Endothelial cell of umbilical vein (primary cell): ENCODE measurements around the gene KCNMB4. TPM values are rescaled to one million over a fixed set of nuclear protein-coding genes. Genes with fewer than 3 reads are reported as not detected.

Experiments
- BruUV-seq: library from RNA; stranded (reverse); fragments of 400-500 nt; replicated peaks from 2 replicates; lab custom pipeline; 2021; lab: Mats Ljungman, UMichigan
- CTCF ChIA-PET: fragments of 300-600, 350-600 bp; sonication (Branson Sonifier 250); formaldehyde crosslinking; loops from one replicate; lab custom pipeline; 2021; ENCODE audit warnings: antibody characterized with exemption, inconsistent platforms; lab: Charles Lee
- POLR2A ChIA-PET: fragments of 300-600, 350-600 bp; sonication (Branson Sonifier 250); formaldehyde crosslinking; loops from one replicate; lab custom pipeline; 2021; ENCODE audit warnings: antibody characterized with exemption, inconsistent platforms; lab: Charles Lee
- DNase-seq: peaks from one replicate; pipeline ENCODE4 v3.0.0-alpha.2; 2011; ENCODE audit warnings: low read depth, low spot score
- FAIRE-seq: peaks from 2 replicates; lab custom pipeline; 2011; peaks lifted over from hg19 to GRCh38; lab: Jason Lieb, UNC
- H2AFZ ChIP-seq: 2 replicates; pipeline ENCODE4 v1.6.0; 2012; ENCODE audit warnings: low read depth, low read length, control low read depth, inconsistent platforms
- H3K27ac ChIP-seq: 2 replicates; pipeline ENCODE4 v1.5.1; 2011; ENCODE audit warnings: low read depth, mild to moderate bottlenecking, control low read depth, low read length, moderate library complexity; ENCODE audit not compliant: insufficient read depth
- H3K27me3 ChIP-seq, 2 experiments: 2 replicates each; pipeline versions ENCODE4 v1.6.0 to v1.6.1; 2011; ENCODE audit warnings: low read length in 2 of 2, mixed read lengths in 1 of 2; ENCODE audit not compliant: control insufficient read depth in 2 of 2, insufficient read depth in 2 of 2
- H3K36me3 ChIP-seq, 2 experiments: 2 replicates in 1 of 2; 3 replicates in 1 of 2; pipeline ENCODE4 v1.5.1; 2011; ENCODE audit warnings: low read length in 2 of 2, mild to moderate bottlenecking in 1 of 2, moderate library complexity in 1 of 2; ENCODE audit not compliant: control insufficient read depth in 2 of 2, insufficient read depth in 2 of 2; ENCODE audit errors: extremely low read depth in 1 of 2
- H3K4me1 ChIP-seq: 3 replicates; pipeline ENCODE4 v1.5.1; 2011; ENCODE audit warnings: mild to moderate bottlenecking, low read length; ENCODE audit not compliant: control insufficient read depth, insufficient read depth; ENCODE audit errors: extremely low read depth
- H3K4me2 ChIP-seq: 2 replicates; pipeline ENCODE4 v1.6.1; 2011; ENCODE audit warnings: low read length, control low read depth, mixed read lengths; ENCODE audit not compliant: insufficient read depth
- H3K4me3 ChIP-seq, 3 experiments: fragments of 200-600 bp in 1 of 3; sonication (generic), shearing (Covaris generic) in 1 of 3; replicated peaks in 1 of 3; 2 replicates each; pipeline ENCODE4 v1.5.1; 2011 to 2016; ENCODE audit warnings: control low read depth in 3 of 3, low read length in 3 of 3, mild to moderate bottlenecking in 2 of 3, inconsistent platforms in 1 of 3, low read depth in 1 of 3, moderate library complexity in 1 of 3; ENCODE audit not compliant: insufficient read depth in 1 of 3
- H3K79me2 ChIP-seq: 2 replicates; pipeline ENCODE4 v1.6.0; 2012; ENCODE audit warnings: low read length, inconsistent platforms; ENCODE audit not compliant: control insufficient read depth, insufficient read depth
- H3K9ac ChIP-seq: replicated peaks from 2 replicates; pipeline ENCODE3; 2011; ENCODE audit warnings: low read length, control low read depth; ENCODE audit not compliant: insufficient read depth; ENCODE audit errors: extremely low read depth
- H3K9me1 ChIP-seq: replicated peaks from 3 replicates; pipeline ENCODE4 v1.6.0; 2011; ENCODE audit warnings: mild to moderate bottlenecking, low read length; ENCODE audit not compliant: control insufficient read depth, insufficient read depth; ENCODE audit errors: extremely low read depth
- H3K9me3 ChIP-seq: replicated peaks from 2 replicates; pipeline ENCODE4 v1.5.1; 2012; ENCODE audit warnings: low read length, inconsistent platforms; ENCODE audit not compliant: control insufficient read depth, insufficient read depth
- H4K20me1 ChIP-seq: replicated peaks from 2 replicates; pipeline ENCODE3; 2011; ENCODE audit warnings: mild to moderate bottlenecking, low read length; ENCODE audit not compliant: control insufficient read depth, insufficient read depth; ENCODE audit errors: extremely low read depth
- GATA2 ChIP-seq: IDR thresholded peaks from 2 replicates; pipeline ENCODE4 v1.7.0; 2011; ENCODE audit warnings: low read depth, mild to moderate bottlenecking, moderate library complexity, mixed read lengths, low read length; ENCODE audit not compliant: insufficient read length, insufficient read depth
- JUN ChIP-seq: IDR thresholded peaks from 2 replicates; pipeline ENCODE4 v1.6.1; 2011; ENCODE audit warnings: borderline replicate concordance, low read depth; ENCODE audit not compliant: insufficient read length, insufficient read depth
- MYC ChIP-seq: IDR thresholded peaks from one replicate; pipeline ENCODE4 v1.6.1; 2011; ENCODE audit warnings: mild to moderate bottlenecking, low read depth, low read length
- POLR2A ChIP-seq: IDR thresholded peaks from 2 replicates; pipeline ENCODE4 v1.6.1; 2012; ENCODE audit warnings: low read depth, mild to moderate bottlenecking, control low read depth, low read length
- POLR2AphosphoS5 ChIP-seq: IDR thresholded peaks from 2 replicates; pipeline ENCODE4 v1.6.1; 2012; ENCODE audit warnings: low read depth, mild to moderate bottlenecking, control low read depth, low read length, moderate library complexity; ENCODE audit not compliant: insufficient read depth
- dilution Hi-C: fragments of 300-500 bp; cut with MboI; formaldehyde crosslinking; loops from one replicate; pipeline ENCODE4 v1.15.0; 2019; ENCODE audit warnings: low sequenced_read_pairs; ENCODE audit not compliant: extremely low pct_ligation_motif_present
- intact Hi-C: fragments of 100-400 bp; cut with micrococcal nuclease; formaldehyde crosslinking; loops from one replicate; pipeline ENCODE4 v1.10.0; 2022
- polyA plus RNA-seq, 4 experiments: library from polyadenylated mRNA; depleted of rRNA in 3 of 4; stranded (reverse) in 3 of 4; unstranded in 1 of 4; fragments of >200 nt; gene quantifications; 2 replicates each; pipeline versions ENCODE4 v1.2.1 to v1.2.3, GENCODE V29; 2011 to 2012; ENCODE audit warnings: missing spikeins in 1 of 4
- total RNA-seq: library from RNA; stranded (reverse); gene quantifications from 2 replicates; pipeline ENCODE4 v1.2.3, GENCODE V29; 2021
- TF ChIP-seq, protein P1 (sequence below): IDR thresholded peaks from 2 replicates; pipeline ENCODE4 v1.6.1; 2011; ENCODE audit not compliant: insufficient read depth, insufficient read length
- TF ChIP-seq, protein P2 (sequence below), 2 donors: IDR thresholded peaks; 1 replicate in 1 of 2; 2 replicates in 1 of 2; pipeline ENCODE4 v1.5.1; 2011; ENCODE audit warnings: low read length in 2 of 2, mild to moderate bottlenecking in 2 of 2, moderate library complexity in 2 of 2, control low read depth in 1 of 2, inconsistent platforms in 1 of 2, low read depth in 1 of 2; ENCODE audit not compliant: insufficient read depth in 1 of 2; ENCODE audit errors: extremely low read depth in 1 of 2

The KCNMB4 gene
- total and polyA plus RNA-seq, 2 donors (not counting 3 experiments of a cell fraction or from before 2014, with no cell fraction given): 0.97 to 2.0 TPM

- H2AFZ ChIP-seq: no peak overlapping the region
- H3K79me2 ChIP-seq: no peaks in the 10 kb centered on the region
- ChIA-PET POLR2A (no interaction called here), CTCF (no interaction called here)
- H3K4me1 ChIP-seq: no peaks in the 10 kb centered on the region
- DNase-seq: no peak
- FAIRE-seq: no peak
- H3K4me3 ChIP-seq: no peak overlapping the region
- dilution Hi-C loops (no loop called here), intact Hi-C loops (no loop called here)
- BruUV-seq: no TSS peak
- TF ChIP-seq POLR2A: no peak
- no peak for TF ChIP-seq GATA2
- TF ChIP-seq, protein P1, sequence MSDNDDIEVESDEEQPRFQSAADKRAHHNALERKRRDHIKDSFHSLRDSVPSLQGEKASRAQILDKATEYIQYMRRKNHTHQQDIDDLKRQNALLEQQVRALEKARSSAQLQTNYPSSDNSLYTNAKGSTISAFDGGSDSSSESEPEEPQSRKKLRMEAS: no peak
- TF ChIP-seq JUN: no peak
- no peak for TF ChIP-seq POLR2AphosphoS5
- TF ChIP-seq, protein P2, sequence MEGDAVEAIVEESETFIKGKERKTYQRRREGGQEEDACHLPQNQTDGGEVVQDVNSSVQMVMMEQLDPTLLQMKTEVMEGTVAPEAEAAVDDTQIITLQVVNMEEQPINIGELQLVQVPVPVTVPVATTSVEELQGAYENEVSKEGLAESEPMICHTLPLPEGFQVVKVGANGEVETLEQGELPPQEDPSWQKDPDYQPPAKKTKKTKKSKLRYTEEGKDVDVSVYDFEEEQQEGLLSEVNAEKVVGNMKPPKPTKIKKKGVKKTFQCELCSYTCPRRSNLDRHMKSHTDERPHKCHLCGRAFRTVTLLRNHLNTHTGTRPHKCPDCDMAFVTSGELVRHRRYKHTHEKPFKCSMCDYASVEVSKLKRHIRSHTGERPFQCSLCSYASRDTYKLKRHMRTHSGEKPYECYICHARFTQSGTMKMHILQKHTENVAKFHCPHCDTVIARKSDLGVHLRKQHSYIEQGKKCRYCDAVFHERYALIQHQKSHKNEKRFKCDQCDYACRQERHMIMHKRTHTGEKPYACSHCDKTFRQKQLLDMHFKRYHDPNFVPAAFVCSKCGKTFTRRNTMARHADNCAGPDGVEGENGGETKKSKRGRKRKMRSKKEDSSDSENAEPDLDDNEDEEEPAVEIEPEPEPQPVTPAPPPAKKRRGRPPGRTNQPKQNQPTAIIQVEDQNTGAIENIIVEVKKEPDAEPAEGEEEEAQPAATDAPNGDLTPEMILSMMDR (IDR thresholded peaks at IDR 0.05; ENCODE audit: extremely low read depth in 1 of 2, insufficient read depth in 1 of 2, low read depth in 1 of 2, low read length in 2 of 2): no peak
- TF ChIP-seq MYC: no peak
- H3K9me3 ChIP-seq: no peaks in the 10 kb centered on the region
- no peaks in the 10 kb centered on the region for H4K20me1 ChIP-seq
- no peak overlapping the region for H3K4me2 ChIP-seq
- no peaks in the 10 kb centered on the region for H3K9me1 ChIP-seq
- peaks cover 0 to 1% of the 10 kb centered on the region in 2 experiments for H3K27me3 ChIP-seq
- no peak overlapping the region for H3K9ac ChIP-seq
- no peak overlapping the region for H3K27ac ChIP-seq
- no peaks in the 10 kb centered on the region for H3K36me3 ChIP-seq
Measured at GRCh38 chr12:70469221-70469820, 103.2 kb downstream of the KCNMB4 start.
